Umbilical cord (tissue), 2 donors: Measurements from ENCODE around the gene FAM216B. TPM values are rescaled to one million over a fixed set of nuclear protein-coding genes. Genes with fewer than 3 reads are reported as not detected.
"Not testable (repeated sequence)": the region's sequence is repeated elsewhere in the genome, so short reads cannot be mapped to it uniquely, and the experiment has no call there.

Experiments used
- DNase-seq: peaks from one replicate; pipeline ENCODE4 v3.0.0-alpha.2; 2015; ENCODE audit warnings: low spot score
- total RNA-seq: library from RNA; depleted of rRNA; stranded (reverse); fragments of >200 nt; gene quantifications from one replicate; pipeline ENCODE4 v1.2.3, GENCODE V29; 2014; ENCODE audit warnings: low replicate concordance; ENCODE audit not compliant: insufficient read depth

The FAM216B gene
- 1.2 TPM for total RNA-seq

- peak; percentile 55 for DNase-seq
Observed at GRCh38 chr13:42781352-42781751, at the start of gene FAM216B. Gene FAM216B, plus strand, starts transcription at chr13:42781584. Its CDS starts 2,484 bp downstream, at chr13:42784068.

DNA sequence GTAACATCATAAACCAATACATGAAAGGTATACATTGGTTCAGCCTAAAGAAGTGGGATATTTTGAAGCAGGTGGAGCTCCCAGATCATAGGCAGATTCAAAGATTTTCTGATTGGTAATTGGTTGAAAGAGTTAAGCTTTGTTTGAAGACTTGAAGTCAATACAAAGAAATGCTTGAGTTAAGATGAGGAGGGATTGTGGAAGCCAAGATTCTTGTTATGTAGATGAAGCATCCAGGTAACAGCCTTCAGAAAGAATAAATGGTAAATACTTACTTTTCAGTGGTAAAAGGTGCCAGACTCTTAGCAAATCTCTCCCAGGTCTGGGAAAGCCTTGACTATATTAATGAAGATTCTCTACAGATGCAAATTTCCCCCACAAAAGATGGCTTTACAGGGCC is 49.3 kb upstream of the FAM216B start:
- no peak for DNase-seq

GRCh38 chr13:42733046-42733445 is 48.3 kb upstream of the FAM216B start:
- DNase-seq, result no peak

DNA sequence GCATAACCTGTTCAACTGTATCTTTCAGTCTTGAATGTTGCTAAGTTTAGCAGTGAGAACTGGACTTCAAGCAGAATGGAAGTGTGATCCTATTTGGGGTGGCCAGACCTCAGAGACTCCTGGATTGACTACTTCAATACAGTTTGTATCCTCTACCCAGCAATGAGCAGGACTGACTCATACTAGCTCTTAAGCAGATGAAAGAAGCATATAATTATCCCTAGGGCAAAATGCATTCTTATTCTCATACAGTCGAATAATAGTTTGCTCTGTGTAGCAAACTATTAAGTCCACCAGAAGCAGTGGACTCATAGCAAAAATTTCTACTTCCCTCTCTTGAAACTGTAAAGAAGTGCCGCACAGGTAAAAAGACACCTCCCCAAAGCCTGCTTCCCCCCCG is 46.4 kb upstream of the FAM216B start:
- DNase-seq, result no peak

- DNase-seq, result peak; percentile 45
Observed at GRCh38 chr13:42740753-42741152, 40.6 kb upstream of the FAM216B start.

GRCh38 chr13:42741914-42742313 is 39.5 kb upstream of the FAM216B start:
- no peak for DNase-seq

GRCh38 chr13:42745655-42746054 is 35.7 kb upstream of the FAM216B start:
- DNase-seq, result no peak

- DNase-seq, result no peak
Observed at GRCh38 chr13:42746866-42747265, 34.5 kb upstream of the FAM216B start.

DNA sequence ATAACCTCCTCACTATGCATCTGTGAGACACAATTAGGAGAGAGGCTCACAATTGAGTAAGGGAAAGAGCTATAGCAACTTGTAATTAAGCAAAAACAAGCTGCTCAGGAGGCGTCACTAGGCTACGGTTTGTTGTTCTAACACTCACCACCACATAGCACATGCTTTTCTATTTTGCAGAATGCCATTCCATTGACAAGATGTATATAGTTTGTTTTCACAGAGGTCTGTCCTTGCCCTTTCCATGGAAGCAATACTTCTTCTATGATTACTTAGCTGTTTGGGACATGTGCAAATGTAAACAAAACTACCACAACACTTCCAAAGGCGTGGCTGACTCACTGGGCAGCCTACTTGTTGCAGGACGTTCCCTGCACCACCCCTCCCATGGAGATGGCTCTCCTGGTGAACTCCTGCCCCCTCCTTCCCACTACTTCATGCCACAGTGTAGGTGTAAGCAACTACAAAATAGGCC is 33.9 kb upstream of the FAM216B start:
- DNase-seq, result no peak

DNA sequence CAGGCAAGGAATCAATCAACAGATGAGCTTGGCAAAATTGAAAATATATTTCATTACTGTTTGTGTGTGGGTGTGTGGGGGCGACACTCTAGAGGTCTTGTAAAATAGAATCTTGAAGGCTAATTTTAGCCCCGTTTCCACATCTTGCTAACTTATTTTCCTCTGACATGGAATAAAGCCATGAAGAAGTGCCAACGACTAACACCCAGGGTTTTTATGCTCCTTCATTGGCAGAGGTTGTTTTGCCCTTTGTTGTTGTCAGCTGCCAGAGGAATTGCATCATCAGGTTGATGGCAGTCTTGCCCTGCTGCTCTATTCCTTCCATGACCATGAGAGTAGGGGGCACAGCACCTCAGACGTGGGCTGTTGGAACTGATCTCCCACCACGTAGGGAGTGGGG is 30.6 kb upstream of the FAM216B start:
- no peak for DNase-seq

DNA sequence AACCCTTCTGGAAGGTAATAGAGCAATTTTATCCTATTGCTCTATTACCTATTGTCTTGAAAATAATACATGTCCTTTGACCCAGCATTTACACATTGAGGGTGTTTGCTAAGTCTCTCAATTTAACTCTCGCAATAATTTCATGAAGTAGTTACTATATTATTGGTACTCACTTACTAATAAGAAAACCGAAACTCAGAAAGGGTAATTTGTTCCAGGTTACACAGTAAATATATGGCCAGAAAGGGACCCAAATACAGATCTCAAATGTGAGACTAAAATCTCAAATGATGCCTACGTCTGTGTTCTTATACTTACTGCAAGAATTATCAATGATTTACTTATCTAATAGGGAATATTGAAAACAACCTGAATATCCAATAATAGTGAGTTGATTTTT is 29.7 kb upstream of the FAM216B start:
- DNase-seq, result no peak

GRCh38 chr13:42752731-42753130 is 28.7 kb upstream of the FAM216B start:
- DNase-seq, result no peak

- peak; percentile 40 for DNase-seq
Observed at GRCh38 chr13:42753697-42754096, 27.7 kb upstream of the FAM216B start.

- no peak for DNase-seq
Observed at GRCh38 chr13:42754801-42755510, 26.4 kb upstream of the FAM216B start.

DNA sequence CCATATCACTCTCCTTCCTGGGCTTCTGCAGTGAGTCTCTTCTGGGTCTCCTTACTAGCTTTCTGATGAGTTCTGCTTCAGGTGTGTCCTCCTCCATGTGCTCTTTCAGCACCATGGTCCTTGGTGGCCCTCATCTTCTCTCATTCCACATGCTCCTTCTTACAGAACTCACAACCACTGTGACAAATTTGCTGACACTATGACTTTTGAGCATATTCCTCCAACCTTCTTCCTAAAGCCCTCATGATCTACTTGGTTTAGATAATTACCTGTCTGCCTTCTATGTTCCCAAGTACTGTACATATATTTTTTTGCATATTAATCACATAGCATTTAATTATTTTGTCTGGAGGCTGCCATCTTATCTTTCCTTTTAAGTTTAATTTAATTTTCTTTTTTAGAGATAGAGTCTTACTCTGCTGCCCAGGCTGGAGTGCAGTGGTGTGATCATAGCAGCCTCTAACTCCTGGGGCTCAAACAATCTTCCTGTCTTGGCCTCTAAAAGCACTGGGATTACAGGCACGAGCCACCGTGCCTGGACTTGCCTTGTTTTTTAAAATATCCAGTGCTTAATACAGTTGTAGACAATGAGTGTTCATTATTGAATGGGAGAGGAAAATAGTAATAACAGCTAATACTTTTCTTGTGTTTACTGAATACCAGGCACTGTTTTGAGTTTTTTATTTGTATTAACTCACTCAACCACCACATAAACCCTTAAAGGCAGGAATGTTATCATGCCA is 23.5 kb upstream of the FAM216B start:
- no peak for DNase-seq

DNA sequence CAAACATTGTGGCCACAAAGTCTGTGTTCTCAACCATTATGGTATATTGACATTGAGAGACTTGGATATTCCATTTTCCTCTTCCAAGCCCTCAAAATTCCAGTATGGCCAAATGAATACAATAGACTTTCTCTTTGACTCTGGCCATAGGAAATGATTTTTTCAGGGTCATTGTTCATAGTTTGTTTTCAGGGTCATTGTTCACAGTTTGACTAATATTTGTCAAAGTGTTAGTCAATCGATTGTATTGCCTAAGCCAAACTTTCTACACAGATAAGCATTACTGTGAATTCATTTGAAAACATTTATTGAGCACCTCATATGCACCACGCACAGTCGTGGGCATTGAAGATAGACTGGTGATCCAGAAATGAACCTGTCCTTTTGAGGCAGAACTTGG is 22.9 kb upstream of the FAM216B start:
- no peak for DNase-seq

DNA sequence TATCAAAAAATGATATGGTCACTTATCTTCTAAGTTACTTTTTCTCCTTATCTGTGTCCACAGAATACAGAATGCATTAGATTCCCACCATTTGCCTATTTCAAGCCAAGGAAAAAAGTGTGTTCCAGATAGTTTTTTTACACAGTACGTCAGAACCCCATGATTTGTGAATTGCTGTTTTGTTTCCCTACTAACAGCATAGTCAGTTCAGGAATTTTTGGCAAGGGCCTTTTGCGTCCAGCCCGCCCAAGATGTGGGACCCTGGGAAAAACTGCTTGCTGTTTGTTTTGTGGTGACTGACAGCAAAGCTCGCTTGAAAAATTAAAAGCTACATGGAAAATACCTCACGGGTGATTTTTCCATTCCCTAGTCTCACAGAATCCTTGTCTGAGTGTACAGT is 20.4 kb upstream of the FAM216B start:
- DNase-seq, result peak; percentile 48

GRCh38 chr13:42762251-42762650 is 19.1 kb upstream of the FAM216B start:
- peak; percentile 60 for DNase-seq

DNA sequence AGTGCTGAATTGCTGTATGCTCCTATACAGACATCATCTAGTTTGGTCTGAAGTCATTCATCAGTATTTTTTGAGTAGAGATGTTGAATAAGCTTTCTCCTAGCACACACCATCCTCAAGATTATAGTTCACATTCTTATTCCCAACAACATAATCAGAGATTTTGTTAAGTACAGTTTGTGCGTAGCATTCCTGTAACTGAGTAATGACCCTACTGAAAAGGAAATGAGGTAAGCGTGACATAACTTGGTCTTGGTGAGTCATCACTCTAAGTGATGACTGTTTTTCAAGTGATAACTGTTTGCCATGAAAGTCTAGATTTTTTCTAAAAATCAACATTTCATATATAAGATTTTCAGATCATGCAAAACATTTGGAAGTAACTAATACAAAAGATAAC is 18.5 kb upstream of the FAM216B start:
- no peak for DNase-seq

GRCh38 chr13:42766016-42766415 is 15.4 kb upstream of the FAM216B start:
- no peak for DNase-seq

DNA sequence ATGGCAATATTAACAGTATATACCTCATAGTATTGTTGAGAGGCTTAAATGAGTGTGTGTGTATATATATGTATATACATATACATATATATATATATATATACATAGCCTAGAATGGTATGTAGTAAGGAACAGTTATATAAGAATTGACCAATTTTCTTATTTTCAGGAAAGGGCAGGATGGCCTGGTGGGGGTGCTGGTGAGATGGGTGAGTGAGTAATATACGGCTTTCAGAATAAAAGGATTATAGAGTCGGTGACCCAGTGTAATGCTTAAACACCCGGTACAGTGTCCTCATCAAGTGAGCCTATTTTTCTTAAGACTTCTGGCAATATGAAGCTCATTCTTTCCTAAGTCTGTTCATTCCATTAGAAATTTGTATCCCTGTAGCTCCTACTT is 11.7 kb upstream of the FAM216B start:
- no peak for DNase-seq

DNA sequence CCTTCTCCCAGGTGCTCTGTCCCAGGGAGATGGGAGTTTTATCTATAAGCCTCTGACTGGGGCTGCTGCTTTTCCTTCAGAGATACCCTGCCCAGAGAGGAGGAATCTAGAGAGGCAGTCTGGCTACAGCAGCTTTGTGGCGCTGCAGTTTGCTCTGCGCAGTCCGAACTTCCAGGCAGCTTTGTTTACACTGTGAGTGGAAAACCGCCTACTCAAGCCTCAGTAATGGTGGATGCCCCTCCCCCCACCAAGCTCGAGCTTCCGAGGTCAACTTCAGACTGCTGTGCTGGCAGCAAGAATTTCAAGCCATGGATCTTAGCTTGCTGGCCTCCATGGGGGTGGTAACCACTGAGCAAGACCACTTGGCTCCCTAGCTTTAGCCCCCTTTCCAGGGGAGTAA is 4.8 kb upstream of the FAM216B start:
- not testable (repeated sequence) for DNase-seq

GRCh38 chr13:42777467-42777866 is 3.9 kb upstream of the FAM216B start:
- DNase-seq, result no peak
